ENCODE measurements around the gene PAFAH1B1.

Gene PAFAH1B1

GRCh38 chr17:2592971-2593820 lies at the start of gene PAFAH1B1 (continued):
- TF ChIP-seq PRDM10 (tag by site-specific recombination; IDR thresholded peaks at IDR 0.05) (peak; percentile 57), SETDB1 (IDR thresholded peaks at IDR 0.05; ENCODE audit: insufficient read length, low read length) (no peak), BCL11B (tag by site-specific recombination; IDR thresholded peaks at IDR 0.05; ENCODE audit: low read depth) (no peak)

GRCh38 chr17:2545393-2545792 lies 48.1 kb upstream of the PAFAH1B1 start:
- ChIA-PET POLR2A (no interaction called here), CTCF (no interaction called here)
- Histone ChIP-seq H3K27ac (ENCODE audit: extremely low read depth, low read depth, low read length) (no peak overlapping the region), H3K4me1 (ENCODE audit: control insufficient read depth, insufficient read depth, low read length) (no peaks in the 10 kb centered on the region), H3K4me3 (ENCODE audit: low read depth, low read length) (no peak overlapping the region), H3K9me3 (ENCODE audit: control insufficient read depth, insufficient read depth, low read depth, low read length) (no peaks in the 10 kb centered on the region), H3K36me3 (ENCODE audit: control insufficient read depth in 2 of 2, insufficient read depth in 1 of 2, low read length in 2 of 2) (no peaks in the 10 kb centered on the region)
- TF ChIP-seq GFI1B (tag by site-specific recombination; IDR thresholded peaks at IDR 0.05), result no peak
- no peak for TF ChIP-seq ZNF701 (tag by site-specific recombination; IDR thresholded peaks at IDR 0.05)
- no peak for TF ChIP-seq PRDM10 (tag by site-specific recombination; IDR thresholded peaks at IDR 0.05)
- TF ChIP-seq YY2 (tag by site-specific recombination; IDR thresholded peaks at IDR 0.05), result no peak
- no peak for TF ChIP-seq ZNF548 (tag by site-specific recombination; IDR thresholded peaks at IDR 0.05)
- no peak for TF ChIP-seq ZNF530 (tag by site-specific recombination; IDR thresholded peaks at IDR 0.05; ENCODE audit: low read depth)
- no peak for TF ChIP-seq MZF1 (tag by site-specific recombination; IDR thresholded peaks at IDR 0.05; ENCODE audit: borderline replicate concordance)
- TF ChIP-seq ZNF521 (tag by site-specific recombination; IDR thresholded peaks at IDR 0.05), result no peak
- TF ChIP-seq ZNF558 (tag by site-specific recombination; IDR thresholded peaks at IDR 0.05), result no peak
- no peak for TF ChIP-seq ZNF416 (tag by site-specific recombination; IDR thresholded peaks at IDR 0.05)
- TF ChIP-seq ZSCAN23 (tag by site-specific recombination; IDR thresholded peaks at IDR 0.05), result no peak
- TF ChIP-seq ZNF302 (tag by site-specific recombination; IDR thresholded peaks at IDR 0.05; ENCODE audit: low read depth), result no peak
- no peak for TF ChIP-seq ZNF174 (tag by site-specific recombination; IDR thresholded peaks at IDR 0.05)
- TF ChIP-seq ZNF146 (tag by site-specific recombination; IDR thresholded peaks at IDR 0.05), result no peak
- no peak for TF ChIP-seq ZNF280C (tag by site-specific recombination; IDR thresholded peaks at IDR 0.05)
- no peak for TF ChIP-seq ZNF10 (tag by site-specific recombination; IDR thresholded peaks at IDR 0.05)

Data from HEK293 (cell line).